GM18870 (cell line): ENCODE data around the gene NELL2.

Source experiments
- ATAC-seq: cut with Tn5 transposase; IDR thresholded peaks from one replicate; pipeline ENCODE4 v1.9.1; 2021; ENCODE audit warnings: moderate library complexity; ENCODE audit not compliant: unreplicated experiment

NELL2 gene

DNA sequence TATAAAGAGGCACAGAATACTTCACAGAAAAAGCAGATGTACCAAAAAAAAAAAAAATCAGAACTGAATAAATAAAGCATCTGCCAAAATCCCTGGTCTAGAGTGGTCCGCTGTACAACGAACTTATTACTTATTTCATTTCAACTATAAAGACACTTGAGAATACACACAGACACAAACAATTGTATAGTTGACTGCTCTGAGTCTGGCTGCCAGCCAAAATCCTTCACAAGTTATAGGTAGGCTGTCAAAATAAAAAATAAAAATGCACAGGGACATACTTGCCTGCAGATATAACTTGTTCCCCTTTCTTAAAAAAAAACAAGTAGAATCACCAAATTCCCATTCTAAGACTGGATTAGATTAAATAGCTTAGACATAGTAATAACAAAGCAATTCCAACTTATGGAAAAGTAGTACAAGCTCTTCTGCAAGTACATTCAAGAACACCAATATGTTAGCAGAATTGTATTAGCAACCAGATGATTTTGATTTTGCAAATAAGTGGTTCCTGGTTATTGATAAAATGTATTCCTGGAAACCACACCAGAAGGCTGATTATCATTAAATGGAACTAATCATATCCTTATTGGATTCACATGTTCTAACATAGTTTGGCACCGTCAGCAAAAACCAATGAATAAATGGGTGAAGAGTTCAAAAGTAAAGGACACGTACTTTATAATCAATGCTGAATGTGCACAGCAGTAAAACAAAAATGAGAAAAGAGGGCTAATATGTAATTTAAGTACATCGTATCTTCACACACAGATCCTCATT lies 248.5 kb downstream of the NELL2 start:
- ATAC-seq: no peak

DNA sequence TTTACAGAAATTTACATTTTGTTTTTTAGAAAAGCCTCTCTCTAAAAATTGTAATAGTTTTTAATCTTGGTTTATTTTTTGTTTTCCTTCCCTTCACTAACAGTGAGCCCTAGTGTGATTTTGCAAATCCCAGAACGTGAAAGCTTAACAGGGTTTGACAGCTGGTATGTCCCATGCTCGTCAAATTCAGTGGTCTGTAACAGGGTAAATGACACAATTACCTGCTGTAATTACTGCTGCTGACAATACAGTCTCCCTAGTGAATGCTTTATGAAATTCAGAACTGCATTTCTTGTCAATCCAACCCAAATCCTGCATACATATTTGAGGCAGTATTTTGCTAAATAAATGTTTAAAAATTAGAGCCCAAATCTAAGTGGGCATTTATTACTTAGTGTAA lies 249.2 kb downstream of the NELL2 start:
- ATAC-seq: no peak

DNA sequence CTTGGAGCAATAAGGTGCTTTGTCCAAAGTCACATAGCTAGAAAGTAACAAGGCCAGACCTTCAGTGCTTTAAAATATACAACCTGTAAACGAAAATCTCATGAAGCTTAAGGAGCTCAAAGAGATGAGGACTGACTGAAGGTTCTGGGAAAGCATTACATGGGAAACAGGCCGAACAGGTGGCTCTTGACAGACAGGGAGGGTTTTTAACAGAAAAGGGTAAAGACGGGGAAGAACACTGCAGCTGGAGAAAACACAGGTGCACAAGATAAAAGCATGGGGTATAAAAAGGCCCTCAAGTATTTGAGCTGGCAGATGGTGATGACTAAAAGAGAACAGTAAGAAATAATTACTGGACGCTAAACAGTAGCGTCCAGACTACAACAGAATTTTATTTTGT lies 257.2 kb downstream of the NELL2 start:
- ATAC-seq: no peak

DNA sequence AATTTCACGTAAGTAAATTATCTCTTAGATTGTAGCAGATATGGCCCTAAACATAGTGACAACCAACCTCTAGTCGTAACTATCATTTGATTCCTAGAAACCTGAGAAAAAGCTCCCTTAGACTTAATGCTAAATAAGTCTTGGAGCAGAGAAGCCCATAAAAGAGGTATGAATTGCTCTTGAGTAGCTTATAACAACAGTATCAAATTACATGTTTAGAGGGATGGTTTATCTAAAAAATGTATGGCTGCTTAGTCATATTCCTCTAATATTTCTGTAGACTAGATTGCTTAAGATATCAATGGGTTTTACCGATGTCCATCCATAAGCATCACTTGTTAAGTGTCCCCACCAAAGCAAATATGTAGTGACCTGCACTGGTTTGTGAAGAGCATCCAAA lies 259.7 kb downstream of the NELL2 start:
- ATAC-seq: no peak

DNA sequence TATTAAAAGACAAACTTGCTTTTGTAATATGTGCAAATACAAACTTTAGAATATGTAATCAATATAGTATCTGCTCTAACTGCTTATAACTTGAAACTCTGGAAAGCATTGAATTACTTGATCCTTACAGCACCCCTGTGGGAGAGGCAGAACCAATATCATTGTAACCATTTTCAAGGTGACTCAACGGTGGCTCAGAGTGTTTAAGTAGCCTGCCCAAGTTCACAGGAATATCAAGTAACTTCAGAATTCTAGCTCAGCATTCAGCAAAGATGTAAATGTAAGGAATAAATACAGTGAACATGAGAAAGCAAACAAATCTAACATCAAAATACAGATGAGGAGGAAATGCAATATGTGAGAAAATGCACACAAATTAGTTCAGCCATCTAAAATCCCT lies 264.6 kb downstream of the NELL2 start:
- ATAC-seq: no peak

DNA sequence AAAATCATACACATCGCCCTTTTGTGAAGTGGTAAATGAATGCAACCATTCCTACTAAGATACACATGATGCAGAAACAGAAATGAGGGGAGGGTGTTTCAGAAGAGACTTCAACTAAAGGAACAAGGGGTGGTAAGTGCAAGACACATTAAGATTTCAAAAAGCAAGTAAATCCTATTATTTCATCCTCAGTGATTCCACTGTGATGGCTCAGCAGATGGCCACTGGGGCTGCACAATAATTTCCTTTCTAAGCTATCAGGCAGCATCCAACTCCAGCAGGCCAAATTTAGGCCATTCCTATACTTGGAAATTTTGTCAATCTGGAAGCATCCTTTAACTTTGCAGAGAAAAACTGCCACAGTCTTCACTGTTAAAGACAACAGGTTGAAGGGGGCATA lies 272.4 kb downstream of the NELL2 start:
- ATAC-seq: no peak

DNA sequence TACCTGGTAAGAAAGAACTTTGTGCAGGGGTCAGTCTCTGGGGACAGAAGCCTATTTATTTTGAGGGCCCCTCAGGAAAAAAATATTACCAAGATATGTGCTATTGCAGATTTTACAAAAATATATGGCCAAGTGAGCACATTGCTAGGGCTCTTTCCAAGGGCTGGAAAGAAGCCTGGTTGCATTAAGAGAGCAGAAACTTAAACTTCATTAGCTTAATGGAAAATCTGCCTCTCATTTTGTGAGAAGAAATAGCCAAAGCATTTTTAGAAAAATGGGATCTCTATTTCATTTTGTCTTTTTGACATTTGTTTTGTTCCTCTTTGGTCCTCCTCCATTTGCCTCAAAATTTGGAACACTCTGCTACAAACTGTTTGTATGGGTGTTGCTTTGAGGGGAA lies 283.5 kb downstream of the NELL2 start:
- no peak for ATAC-seq

DNA sequence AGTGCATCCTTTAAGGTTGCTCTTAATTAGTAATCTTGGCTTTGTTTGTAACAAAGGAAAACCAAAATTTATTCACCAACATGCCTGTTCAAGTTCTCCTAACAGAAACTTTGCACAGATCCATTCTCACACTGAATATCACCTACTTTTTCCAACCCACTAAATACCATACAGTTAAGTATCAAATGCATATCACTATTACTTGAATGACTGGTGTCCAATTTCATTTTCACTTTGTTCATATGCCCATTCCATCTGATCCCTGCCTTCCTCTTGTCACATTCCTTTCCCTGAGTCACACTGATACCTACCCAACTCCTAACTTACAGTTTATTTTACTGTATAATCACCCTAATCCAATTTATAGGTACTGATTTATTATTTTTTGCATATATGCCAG lies 286.4 kb downstream of the NELL2 start:
- no peak for ATAC-seq

DNA sequence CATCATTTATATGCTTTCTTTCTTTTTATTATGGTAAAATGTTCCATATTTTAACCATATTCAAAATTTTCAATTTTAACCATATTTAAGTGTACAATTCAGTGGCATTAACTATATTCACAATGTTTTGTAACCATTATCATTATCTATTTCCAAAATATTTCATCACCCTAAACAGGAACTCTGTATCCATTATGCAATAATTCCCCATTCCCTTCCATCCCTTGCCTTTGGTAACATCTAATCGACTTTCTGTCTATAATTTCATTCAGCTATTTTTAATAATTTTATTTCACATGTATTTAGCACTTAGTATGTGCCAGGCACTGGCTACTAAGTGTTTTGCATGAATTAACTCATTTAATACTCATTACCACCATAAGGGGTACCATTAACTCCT lies 287.5 kb downstream of the NELL2 start:
- ATAC-seq: no peak

DNA sequence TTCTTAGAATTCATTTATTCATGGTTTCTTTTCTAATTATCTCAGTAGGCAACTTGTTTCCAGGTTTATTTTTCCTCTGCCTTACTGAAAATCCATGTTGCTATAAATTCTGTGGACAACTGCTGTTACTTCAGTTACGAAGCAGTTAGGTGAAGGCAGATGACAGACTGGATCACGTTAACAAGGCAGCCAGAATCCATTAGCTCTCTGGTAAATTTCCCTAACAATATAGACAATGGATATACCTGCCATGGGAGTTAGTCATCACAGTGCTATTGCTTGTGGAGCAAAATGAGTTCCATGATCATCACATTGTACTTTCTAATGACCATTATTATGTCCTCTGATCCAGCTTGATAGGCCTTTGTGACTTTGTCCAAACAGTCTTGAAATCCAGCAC lies 291.5 kb downstream of the NELL2 start:
- no peak for ATAC-seq

DNA sequence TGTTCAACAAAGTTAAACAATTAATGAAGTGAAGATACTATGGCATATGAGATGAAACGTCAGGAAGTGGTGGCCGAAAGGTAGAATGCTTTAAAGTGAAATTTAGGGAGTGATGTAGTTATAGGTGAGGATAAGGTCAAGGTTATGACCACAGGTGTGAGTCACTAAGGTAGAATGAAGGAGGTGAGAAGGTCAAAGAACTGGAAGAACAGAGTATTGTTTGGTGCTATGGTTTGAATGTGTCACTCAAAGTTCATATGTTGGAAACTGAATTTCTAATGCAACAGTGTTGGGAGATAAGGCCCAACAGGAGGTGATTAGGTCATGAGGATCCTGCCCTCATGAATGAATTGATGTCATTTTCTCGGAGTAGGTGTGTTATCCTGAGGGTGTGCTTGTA lies 293.6 kb downstream of the NELL2 start:
- ATAC-seq: no peak

DNA sequence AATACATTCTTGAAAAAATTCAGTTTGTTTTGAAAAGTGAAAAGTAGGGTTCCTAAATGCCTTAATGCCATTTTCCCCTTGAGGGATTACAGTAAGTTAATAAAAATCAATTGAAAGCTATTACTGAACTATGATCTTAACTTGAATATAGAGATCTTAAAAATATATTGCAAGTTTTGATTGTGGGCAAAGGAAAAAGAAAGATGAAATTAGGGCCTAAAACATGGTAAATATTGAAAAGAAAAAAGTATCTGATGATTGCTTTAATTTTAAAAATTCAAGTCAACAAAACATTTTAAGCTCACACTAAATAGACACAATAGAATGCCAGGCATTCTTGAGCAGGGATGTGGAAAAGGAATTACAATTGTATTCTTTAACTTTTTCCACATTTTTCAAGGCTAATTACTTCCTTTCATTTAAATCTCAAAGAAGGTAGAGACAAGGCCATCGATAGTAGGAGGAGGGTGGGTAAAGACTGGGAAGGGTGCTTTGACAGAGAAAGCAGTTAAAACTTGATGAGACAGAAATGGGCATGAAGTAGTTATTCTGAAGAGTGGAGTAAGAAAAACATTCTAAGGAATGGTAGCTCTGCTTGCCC lies 294.4 kb downstream of the NELL2 start:
- no peak for ATAC-seq

DNA sequence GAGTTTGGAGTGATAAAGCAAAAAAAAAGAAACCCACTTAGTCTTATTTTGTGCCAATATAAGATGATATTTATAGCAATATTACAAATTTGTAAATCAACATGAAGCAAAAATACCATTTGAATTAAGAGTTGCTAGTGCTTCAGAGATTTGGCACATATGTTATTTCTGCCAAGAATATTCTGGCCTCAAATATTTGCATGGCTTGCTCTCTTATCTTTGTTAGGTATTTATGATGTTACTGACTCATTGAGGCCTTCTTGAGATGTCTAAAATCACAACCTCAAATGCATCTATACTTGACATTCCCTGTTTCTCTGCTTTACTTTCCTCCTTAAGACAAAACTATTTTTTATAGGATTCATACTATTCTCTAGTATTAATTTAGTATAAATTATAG lies 301.5 kb downstream of the NELL2 start:
- ATAC-seq: no peak

DNA sequence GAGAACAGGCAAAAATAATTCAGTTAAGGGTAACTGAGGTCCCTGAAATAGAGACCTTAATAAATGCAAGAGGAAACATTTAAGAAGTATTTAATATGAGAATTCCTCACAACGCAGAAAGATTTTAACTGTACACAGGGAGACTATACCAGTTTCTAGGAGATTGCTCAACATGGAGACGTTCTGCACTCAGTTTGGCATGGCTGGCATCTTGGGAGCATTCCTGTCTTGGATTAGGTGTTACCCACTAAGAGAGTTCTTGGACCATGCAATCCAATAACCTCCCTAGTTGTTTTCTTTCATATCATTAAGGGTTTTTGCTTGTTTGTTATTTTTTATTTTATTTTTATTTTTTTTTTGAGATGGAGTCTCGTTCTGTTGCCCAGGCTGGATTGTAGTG lies 302.4 kb downstream of the NELL2 start:
- ATAC-seq: no peak

DNA sequence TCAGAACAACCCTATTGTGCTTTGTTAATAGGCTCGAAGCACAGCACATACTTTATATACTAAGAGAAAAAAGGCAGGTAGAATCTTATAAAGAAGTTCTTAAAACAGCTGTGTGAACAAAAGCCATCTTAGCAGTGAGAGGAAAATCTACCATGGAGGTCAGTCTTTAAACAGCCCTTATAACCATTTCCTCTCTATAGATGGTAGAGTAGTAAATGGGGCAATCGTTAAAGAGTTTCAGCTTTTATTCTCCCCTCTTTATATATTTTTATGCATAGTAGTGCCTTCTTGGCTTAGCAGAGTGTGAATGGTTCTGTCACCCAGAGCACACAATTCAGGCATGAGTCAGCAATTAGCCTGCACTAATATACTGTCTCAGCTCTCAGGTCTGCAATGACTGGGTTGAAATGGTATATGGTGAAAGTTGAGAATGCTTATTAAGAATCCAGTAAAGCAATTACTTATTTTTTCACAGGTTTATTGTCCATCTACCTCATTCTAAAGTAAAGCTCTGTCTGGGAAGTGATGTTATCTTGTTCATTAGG lies 305.0 kb downstream of the NELL2 start:
- no peak for ATAC-seq

DNA sequence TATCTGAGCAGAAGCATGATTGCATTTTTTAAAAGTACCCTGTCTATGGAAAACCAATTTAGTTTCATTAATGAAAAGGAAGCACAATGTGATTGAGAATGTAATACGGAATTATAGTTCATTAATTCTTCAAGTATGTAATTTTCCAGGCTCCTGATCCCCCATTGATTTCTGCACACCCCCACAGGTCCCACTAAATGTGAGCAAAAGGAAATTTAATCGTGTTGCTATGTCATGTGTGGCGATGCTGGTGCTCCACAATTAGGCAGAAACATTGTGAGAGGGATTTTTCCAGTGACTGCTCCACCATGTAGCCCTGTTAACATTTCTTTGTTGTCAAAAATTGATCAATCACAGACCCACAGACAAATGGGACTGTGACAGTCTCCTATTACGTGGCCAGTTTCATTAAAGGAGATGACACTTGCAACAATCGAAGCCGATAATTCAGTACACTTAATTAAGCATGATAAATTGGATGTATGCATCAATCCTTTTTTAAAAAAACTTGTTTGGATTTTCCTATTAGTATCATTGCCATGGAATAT lies 306.0 kb downstream of the NELL2 start:
- no peak for ATAC-seq

DNA sequence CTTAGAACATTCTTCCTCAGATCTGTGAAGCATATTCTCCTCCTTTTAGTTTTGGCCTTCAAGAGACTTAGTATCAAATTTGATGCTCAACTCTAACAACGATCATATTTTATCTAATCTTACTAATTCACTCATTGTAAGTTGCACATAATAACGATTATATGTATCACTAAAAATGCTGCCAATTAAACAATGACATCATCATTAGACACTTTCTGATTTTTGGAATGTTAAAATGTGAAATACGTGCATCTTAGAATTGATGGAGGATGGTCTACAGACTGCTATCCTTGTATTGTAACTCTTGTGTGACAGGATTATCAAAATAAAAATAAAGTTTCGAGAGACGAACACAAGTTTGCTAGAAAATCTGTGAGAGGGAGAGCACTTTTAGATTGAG lies 311.0 kb downstream of the NELL2 start:
- no peak for ATAC-seq

DNA sequence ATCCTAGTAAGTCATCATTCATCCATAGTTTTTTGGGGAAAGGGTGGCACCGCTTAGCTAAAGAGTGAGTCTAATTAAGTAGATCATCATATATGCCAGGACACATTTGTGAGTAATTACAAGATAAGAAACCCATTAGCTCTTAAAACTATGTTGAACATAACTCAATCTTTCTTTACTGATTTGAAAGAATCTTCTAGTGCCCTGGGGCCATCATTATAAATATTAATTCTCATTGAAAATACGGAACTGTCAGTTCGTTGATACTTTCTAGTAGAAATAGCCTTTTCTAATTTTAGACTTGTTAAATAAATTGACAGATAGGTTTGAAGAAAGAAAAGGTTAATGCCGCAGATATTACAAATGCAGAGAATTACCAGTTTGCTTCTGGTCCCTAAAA lies 312.6 kb downstream of the NELL2 start:
- ATAC-seq: no peak

DNA sequence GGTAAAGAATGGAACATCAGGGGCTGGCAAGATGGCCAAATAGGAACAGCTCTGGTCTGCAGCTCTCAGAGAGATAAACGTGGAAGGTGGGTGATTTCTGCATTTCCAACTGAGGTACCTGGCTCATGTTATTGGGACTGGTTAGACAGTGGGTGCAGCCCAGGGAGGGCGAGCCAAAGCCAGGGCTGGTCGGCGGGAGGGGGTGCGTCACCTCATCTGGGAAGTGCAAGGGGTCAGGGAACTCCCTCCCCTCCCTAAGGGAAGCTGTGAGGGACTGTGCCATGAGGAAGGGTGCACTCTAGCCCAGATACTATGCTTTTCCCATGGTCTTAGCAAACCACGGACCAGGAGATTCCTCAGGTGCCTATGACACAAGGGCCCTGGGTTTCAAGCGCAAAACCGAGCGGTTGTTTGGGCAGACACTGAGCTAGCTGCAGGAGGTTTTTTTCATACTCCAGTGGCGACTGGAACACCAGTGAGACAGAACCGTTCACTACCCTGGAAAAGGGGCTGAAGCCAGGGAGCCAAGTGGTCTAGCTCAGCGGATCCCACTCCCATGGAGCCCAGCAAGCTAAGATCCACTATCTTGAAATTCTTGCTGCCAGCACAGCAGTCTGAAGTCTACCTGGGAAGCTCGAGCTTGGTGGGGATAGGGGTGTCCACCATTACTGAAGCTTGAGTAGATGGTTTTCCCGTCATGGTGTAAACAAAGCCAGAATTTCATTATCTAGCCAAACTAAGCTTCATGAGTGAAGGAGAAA lies 317.6 kb downstream of the NELL2 start:
- no peak for ATAC-seq

DNA sequence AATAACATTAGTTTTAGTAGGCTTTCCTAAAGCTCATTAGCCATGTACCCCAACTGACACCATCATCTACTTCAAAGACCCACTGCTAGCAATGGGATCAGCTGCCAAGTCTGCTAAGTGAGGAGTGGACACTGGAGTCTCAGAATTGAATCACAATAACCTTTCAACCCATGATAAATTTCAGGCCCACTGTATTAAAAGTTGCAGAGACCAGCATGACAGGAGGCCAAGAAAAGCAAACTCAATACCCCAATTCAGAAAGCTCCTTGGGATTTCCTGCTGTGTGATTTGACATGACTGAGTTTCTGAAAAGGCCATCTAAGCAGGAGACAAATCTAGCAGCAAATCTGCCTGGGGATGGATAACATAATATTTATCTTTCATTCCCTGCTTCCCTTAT lies 320.7 kb downstream of the NELL2 start:
- no peak for ATAC-seq

DNA sequence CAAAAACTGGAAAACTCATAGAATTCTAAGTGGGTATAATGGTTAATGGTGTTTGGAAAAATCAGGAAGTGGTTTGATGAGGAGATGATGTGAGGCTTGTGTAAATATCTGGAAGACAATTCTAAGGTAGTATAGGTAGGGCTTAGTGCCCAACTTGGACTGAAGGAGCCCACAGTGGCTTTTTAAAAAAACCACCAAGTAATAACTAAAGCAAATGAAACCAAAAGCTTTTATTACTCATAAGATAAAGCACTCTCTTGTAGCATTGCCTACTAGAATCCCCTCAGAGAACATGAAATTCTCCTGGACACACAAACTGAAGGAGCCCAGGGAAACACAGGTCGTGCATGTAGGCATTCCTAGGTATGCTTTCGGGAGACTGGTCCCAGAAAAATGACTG lies 324.5 kb downstream of the NELL2 start:
- no peak for ATAC-seq

DNA sequence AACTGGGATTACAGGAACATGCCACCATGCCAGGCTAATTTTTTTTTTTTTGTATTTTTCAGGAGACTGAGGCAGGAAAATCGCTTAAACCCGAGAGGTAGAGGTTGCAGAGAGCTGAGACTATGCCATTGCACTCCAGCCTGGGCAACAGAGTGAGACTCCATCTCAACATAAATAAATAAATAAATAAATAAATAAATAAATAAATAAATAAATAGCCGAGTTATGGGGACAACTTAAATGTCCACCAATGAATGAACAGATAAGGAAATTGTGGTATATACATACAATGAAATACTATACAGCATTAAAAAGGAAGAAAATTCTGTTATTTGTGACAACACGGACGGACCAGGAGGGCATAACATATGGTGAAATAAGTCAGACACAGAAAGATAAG lies 325.7 kb downstream of the NELL2 start:
- no peak for ATAC-seq
